Activated CD8-positive, alpha-beta T cell treated with anti-CD3 and anti-CD28 coated beads, Interleukin-2, amount 10 ng/mL, durations not matched to agents 7 days and 5 days (primary cell): ENCODE results near the gene ABL2. TPM values are rescaled to one million over a fixed set of nuclear protein-coding genes. Genes with fewer than 3 reads are reported as not detected.

Experiments used
- ATAC-seq: fragments of 150-1000 bp; cut with Tn5 transposase; one replicate; pipeline ENCODE4 v1.10.0; 2021; ENCODE audit warnings: moderate library complexity
- CTCF ChIA-PET: fragments of 350-600 bp; sonication (Branson Sonifier 250); formaldehyde crosslinking; loops from one replicate; lab custom pipeline; 2021; ENCODE audit warnings: antibody characterized with exemption; lab: Charles Lee
- POLR2A ChIA-PET: fragments of 350-600 bp; sonication (Branson Sonifier 250); formaldehyde crosslinking; loops from one replicate; lab custom pipeline; 2021; ENCODE audit warnings: antibody characterized with exemption; lab: Charles Lee
- DNase-seq: peaks from one replicate; pipeline ENCODE4 v3.0.0-alpha.2; 2020
- H3K27ac Mint-ChIP-seq: one replicate; pipeline ENCODE4 v1.8.0; 2021; ENCODE audit warnings: mild to moderate bottlenecking, mixed read lengths
- H3K27me3 Mint-ChIP-seq: one replicate; pipeline ENCODE4 v1.8.0; 2021; ENCODE audit warnings: low read depth, mixed read lengths
- H3K36me3 Mint-ChIP-seq: one replicate; pipeline ENCODE4 v1.8.0; 2021; ENCODE audit warnings: low read depth, mixed read lengths
- H3K4me1 Mint-ChIP-seq: one replicate; pipeline ENCODE4 v1.8.0; 2021; ENCODE audit warnings: low read depth, mixed read lengths
- H3K4me3 Mint-ChIP-seq: one replicate; pipeline ENCODE4 v1.8.0; 2021; ENCODE audit warnings: mild to moderate bottlenecking, mixed read lengths
- H3K9me3 Mint-ChIP-seq: one replicate; pipeline ENCODE4 v1.8.0; 2022; ENCODE audit warnings: mixed read lengths; ENCODE audit not compliant: insufficient read depth
- total RNA-seq, 2 experiments: library from RNA; stranded (reverse); gene quantifications; one replicate each; pipeline ENCODE4 v1.2.3, GENCODE V29; 2021

ABL2 gene
- total RNA-seq, 2 experiments from 2014 or later, result 6.3 to 7.5 TPM

DNA sequence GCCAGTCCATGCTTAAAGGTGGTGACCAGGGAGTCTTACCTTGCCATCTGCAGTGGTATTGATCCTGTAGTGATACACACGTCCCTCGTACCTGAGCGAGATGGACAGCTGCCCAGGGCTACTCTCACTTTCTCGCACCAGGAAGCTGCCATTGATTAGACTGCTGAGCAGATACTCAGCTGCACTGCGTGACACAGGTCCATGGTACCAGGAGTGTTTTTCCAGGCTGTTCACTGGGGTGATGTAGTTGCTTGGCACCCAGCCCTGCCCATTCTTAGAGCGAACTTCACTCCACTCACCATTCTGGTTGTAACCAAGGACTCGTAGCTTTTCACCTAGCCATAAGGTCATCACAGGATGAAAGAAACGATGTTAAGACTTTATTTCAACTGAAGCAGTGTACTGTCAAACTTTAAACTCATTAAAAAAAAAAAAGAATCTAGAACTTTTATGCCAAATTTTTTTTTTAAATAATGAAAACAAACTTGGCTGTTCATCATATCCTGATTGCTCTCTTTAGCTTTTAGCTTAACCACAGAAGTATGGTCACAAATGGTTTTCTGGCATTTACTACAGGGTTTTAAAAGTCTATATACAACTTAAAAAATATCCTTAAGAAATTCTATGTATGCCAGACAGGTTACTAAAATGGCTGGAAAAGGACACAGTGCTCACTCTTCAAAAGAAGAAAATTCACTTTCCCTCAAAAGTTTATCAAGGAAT is 103.0 kb downstream of the ABL2 start:
- CTCF ChIA-PET, result interaction anchor here (0.9 to 1.5 kb wide), 5 partner anchors 12 to 688 kb away, joined by 3 to 5 read pairs (median 3); no protein-coding TSS in a partner anchor
- POLR2A ChIA-PET, result interaction anchor here (0.7 kb wide), 1 partner anchor 49 kb away, joined by 3 read pairs; no protein-coding TSS in a partner anchor

DNA sequence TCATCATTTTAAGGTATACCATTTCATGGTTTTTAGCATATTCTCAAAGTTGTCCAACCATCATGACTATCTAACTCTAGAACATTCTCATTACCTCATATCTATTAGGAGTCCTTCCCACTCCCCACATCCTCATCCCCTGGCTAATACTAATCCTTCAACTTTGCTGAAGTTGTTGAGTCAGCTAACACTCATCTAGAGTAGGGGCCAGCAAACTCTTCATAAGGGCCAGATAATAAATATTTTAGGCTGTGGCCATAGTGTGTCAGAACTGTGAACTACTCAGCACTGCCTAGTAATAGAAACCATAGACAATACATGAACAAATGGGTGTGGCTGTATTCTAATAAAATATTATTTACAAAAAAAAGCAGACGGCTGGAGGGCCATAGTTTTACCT is 104.6 kb downstream of the ABL2 start:
- CTCF ChIA-PET, result interaction anchor here (1.7 kb wide), 1 partner anchor 246 kb away, joined by 4 read pairs; no protein-coding TSS in a partner anchor
- H3K4me1 Mint-ChIP-seq, result peaks cover 15% of the 10 kb centered on the region
- peaks cover 3% of the 10 kb centered on the region for H3K36me3 Mint-ChIP-seq

More for the DNA sequence above, 103.0 kb downstream of the ABL2 start:
- ATAC-seq (no peak), DNase-seq (no peak)
- H3K36me3 Mint-ChIP-seq, result peaks cover 8% of the 10 kb centered on the region
- no peaks in the 10 kb centered on the region for H3K9me3 Mint-ChIP-seq
- no peak overlapping the region for H3K4me3 Mint-ChIP-seq
- H3K27ac Mint-ChIP-seq, result no peak overlapping the region
- H3K27me3 Mint-ChIP-seq, result no peaks in the 10 kb centered on the region
- H3K4me1 Mint-ChIP-seq, result peaks cover 22% of the 10 kb centered on the region

DNA sequence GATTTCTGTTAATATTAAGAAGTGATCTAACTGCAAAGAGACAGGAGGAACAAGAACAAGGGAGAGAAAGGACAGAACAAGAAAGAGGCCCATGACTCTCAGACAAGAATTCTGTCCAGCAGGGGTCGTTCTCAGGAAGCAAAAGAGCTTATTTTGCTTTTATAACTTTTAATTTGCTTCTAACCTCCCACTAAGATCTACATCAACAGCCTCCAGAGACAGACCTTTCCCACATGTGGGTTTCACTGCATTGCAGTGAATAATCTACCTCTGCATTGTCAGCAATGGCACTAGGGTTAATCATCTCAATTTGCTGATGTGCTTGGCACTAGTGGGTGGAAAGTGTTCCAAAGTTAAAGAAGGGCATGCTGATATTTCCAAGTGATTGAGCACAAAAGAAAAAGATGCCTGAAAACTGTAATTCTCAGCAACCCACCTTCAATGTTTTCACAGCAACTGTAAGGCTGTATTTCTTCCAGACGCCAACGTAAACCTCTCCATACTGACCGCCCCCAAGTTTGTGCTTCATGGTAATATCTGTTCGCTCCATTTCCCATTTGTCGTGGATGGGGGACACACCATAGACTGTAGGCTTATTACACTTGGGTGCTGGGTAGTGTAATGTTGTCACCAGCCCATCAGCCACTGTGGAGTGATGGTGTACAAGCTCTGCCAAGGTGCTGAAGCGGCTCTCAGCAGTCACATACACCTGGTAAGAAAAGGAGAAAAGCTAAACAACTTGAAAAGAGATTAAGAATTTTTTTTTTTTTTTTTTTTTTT is 108.1 kb downstream of the ABL2 start:
- Mint-ChIP-seq H3K27me3 (no peaks in the 10 kb centered on the region), H3K4me3 (no peak overlapping the region), H3K36me3 (peaks cover 17% of the 10 kb centered on the region), H3K4me1 (peaks cover 2% of the 10 kb centered on the region), H3K9me3 (no peaks in the 10 kb centered on the region), H3K27ac (no peak overlapping the region)
- CTCF ChIA-PET, result interaction anchor here (0.5 to 3.0 kb wide), 26 partner anchors 8 to 254 kb away, joined by 3 to 26 read pairs (median 4); partner anchors contain the start of genes AXDND1, SOAT1 and TOR3A
- POLR2A ChIA-PET, result interaction anchor here (0.6 kb wide), 1 partner anchor 9 kb away, joined by 3 read pairs; no protein-coding TSS in a partner anchor
- DNase-seq, result peak; percentile 59
- peak; percentile 47 for ATAC-seq

More for the DNA sequence above, 104.6 kb downstream of the ABL2 start:
- POLR2A ChIA-PET, result no interaction called here
- H3K4me3 Mint-ChIP-seq, result no peak overlapping the region
- H3K9me3 Mint-ChIP-seq, result no peaks in the 10 kb centered on the region
- DNase-seq, result no peak
- H3K27ac Mint-ChIP-seq, result no peak overlapping the region
- H3K27me3 Mint-ChIP-seq, result no peaks in the 10 kb centered on the region
- ATAC-seq, result no peak

DNA sequence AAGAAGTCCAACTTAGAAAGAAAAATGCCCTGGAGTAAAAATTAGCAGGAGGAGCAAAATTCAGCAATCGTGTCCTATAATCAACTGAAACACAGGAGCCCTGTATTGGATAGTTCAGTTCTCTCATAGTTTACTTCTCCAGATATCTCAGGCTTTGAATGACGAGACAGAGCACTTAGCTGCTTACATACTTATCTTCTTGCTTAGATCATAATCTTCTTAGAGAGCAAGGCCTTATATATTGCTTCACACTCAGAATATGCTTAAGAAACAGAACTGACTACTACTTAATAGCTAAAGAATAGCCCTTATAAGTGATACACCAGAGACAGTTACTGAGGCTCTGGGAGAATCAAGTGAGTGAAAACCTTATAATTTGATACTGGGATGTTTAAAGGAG is 108.7 kb downstream of the ABL2 start:
- POLR2A ChIA-PET, result interaction anchor here (0.8 kb wide), 1 partner anchor 38 kb away, joined by 3 read pairs; no protein-coding TSS in a partner anchor
- DNase-seq (no peak), ATAC-seq (no peak)
- Mint-ChIP-seq H3K27ac (no peak overlapping the region), H3K4me1 (peaks cover 2% of the 10 kb centered on the region), H3K27me3 (no peaks in the 10 kb centered on the region), H3K9me3 (no peaks in the 10 kb centered on the region), H3K36me3 (peaks cover 17% of the 10 kb centered on the region), H3K4me3 (no peak overlapping the region)
- CTCF ChIA-PET, result interaction anchor here (0.7 to 3.0 kb wide), 28 partner anchors 8 to 327 kb away, joined by 3 to 26 read pairs (median 4); partner anchors contain the start of genes AXDND1, SOAT1 and TOR3A

DNA sequence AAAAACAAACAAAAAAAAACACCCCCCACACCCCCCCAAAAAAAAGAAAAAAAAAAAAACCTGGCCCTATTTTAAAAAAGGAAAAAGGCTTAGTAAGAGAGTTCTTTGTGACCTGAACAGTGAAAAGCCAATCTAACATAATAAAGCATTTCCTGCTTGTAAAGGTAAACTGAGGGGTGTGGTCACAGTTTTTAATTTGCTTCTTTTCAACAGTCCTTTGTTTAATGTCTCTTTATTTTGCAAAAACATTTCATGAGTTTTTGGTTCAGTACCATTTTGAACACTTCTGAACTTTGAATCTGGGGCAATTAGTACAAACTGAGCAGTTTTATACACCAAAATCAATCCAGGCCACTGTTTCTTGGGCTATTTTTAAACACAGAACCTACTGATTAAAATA is 110.0 kb downstream of the ABL2 start:
- no peak for DNase-seq
- ChIA-PET CTCF (interaction anchor here (1.3 to 3.0 kb wide), 6 partner anchors 10 to 328 kb away, joined by 3 to 26 read pairs (median 11); partner anchors contain the start of genes AXDND1, SOAT1 and TOR3A), POLR2A (no interaction called here)
- Mint-ChIP-seq H3K27me3 (no peaks in the 10 kb centered on the region), H3K9me3 (no peaks in the 10 kb centered on the region), H3K4me3 (no peak overlapping the region), H3K4me1 (peaks cover 2% of the 10 kb centered on the region), H3K27ac (no peak overlapping the region), H3K36me3 (peaks cover 17% of the 10 kb centered on the region)
- ATAC-seq, result no peak

DNA sequence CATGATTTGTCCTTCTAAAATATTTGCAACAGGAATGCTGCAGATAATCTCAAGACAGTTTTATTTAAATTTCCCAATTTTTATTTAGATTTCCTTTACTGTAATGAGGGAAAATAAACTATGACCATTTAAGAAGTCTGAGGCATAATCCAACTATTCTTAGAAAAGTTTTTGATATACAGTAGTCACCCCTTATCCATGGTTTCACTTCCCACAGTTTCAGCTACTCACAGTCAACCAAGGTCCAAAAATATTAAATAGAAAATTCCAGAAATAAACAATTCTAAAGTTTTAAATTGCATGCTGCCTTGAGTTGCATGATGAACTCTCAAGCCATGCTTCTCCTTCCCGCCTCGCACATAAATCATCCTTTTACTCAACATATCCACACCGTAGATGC is 114.3 kb downstream of the ABL2 start:
- ChIA-PET CTCF (interaction anchor here (1.0 to 1.4 kb wide), 2 partner anchors 11 to 78 kb away, joined by 3 read pairs; no protein-coding TSS in a partner anchor), POLR2A (interaction anchor here (0.6 kb wide), 1 partner anchor 236 kb away, joined by 3 read pairs; no protein-coding TSS in a partner anchor)
- ATAC-seq (no peak), DNase-seq (no peak)
- Mint-ChIP-seq H3K9me3 (no peaks in the 10 kb centered on the region), H3K27me3 (no peaks in the 10 kb centered on the region), H3K36me3 (peaks cover 16% of the 10 kb centered on the region), H3K4me3 (no peak overlapping the region), H3K4me1 (peaks cover 2% of the 10 kb centered on the region), H3K27ac (no peak overlapping the region)

DNA sequence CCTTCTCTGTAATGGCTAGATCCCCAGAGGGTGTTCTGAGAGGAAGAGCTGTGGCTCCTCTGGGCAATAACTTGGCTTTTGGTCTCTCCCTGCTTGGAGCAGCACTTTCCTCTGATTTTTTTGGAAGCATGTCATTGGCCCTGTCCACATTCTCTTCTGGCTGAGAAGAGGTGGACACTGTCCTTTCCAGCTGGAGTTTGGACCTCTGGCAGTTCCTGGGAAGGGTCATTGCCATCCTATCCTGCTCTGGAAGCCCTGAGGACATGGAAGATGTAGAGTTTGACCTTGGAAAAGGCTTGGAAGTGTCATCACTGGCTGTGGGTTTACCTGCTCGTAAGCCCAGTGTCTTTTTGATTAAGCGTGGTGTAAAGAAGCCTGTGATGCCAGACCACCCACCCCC is 120.8 kb downstream of the ABL2 start:
- peaks cover 5% of the 10 kb centered on the region for H3K36me3 Mint-ChIP-seq
- no peaks in the 10 kb centered on the region for H3K9me3 Mint-ChIP-seq
- CTCF ChIA-PET, result no interaction called here
- no peak for ATAC-seq
- POLR2A ChIA-PET, result no interaction called here
- H3K27ac Mint-ChIP-seq, result no peak overlapping the region
- no peak for DNase-seq
- H3K4me3 Mint-ChIP-seq, result no peak overlapping the region
- H3K27me3 Mint-ChIP-seq, result no peaks in the 10 kb centered on the region
- H3K4me1 Mint-ChIP-seq, result no peaks in the 10 kb centered on the region

DNA sequence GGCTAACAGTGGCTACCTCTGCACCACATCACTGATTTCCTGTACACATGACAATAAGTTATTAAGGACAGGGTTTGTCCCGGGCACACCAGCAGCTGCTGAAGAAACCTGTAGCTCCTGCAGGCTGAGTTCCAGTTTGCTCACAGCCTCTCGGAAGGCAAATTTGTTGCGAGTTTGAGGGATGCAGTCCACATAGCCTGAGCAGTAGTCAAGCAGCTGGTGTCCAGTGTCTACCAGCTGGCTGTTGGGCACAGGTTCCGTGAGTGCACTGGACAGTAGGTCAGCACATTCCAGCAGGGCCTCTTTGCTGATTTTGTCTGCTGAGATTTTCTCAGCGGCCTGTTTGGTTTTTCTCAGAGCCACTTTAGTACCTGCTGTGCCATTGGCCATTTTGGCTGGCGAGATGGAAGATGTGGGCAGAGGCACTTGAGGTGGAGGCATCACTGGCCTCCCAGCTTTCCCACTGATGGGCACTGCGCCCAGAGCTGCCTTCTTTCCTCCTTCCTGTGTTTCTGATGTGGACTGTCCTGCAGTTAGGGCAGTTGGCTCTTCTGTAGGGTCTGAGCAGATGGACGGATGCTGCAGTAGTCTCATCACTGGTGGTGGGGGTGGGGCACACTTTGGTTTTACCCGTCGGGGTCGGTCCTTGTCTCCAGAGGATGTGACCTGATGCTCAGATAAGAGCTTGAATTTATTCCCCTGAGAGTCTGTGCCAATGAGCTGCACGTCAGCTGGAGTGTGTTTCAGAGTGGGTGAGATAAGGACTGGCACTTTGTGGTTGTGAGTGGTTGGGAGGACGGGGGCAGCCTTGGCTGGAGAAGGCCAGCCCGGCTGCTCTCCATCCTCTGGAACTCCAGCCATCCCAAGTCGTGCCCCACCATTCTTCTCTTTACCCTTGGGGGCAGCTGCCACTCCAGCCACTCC is 121.5 kb downstream of the ABL2 start:
- H3K4me1 Mint-ChIP-seq, result no peaks in the 10 kb centered on the region
- no peaks in the 10 kb centered on the region for H3K9me3 Mint-ChIP-seq
- peaks cover 5% of the 10 kb centered on the region for H3K36me3 Mint-ChIP-seq
- ChIA-PET CTCF (no interaction called here), POLR2A (no interaction called here)
- no peak for DNase-seq
- ATAC-seq, result no peak
- no peak overlapping the region for H3K27ac Mint-ChIP-seq
- H3K27me3 Mint-ChIP-seq, result no peaks in the 10 kb centered on the region
- H3K4me3 Mint-ChIP-seq, result no peak overlapping the region

DNA sequence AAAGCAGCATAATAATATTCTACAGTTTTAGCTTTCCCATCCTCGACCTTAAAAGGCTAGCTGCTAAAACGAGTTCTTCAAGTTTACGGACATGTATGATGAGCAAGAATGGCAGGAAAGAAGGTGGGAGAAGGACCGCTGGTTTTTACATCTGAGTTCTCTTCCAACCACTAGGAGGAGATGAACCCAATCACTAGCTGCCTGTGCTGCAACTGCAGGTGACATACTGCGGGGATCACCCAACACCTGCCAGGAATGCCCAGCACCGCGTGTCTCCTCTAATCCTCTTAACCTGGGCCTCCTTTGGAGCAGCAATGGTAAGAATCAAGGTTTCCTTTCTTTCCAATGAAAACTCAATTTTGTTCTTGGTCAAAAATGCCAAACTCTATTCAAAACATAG is 124.1 kb downstream of the ABL2 start:
- Mint-ChIP-seq H3K27me3 (no peaks in the 10 kb centered on the region), H3K4me3 (no peak overlapping the region), H3K9me3 (no peaks in the 10 kb centered on the region), H3K36me3 (peaks cover 5% of the 10 kb centered on the region), H3K4me1 (no peaks in the 10 kb centered on the region), H3K27ac (no peak overlapping the region)
- ATAC-seq, result no peak
- POLR2A ChIA-PET, result interaction anchor here (0.9 kb wide), 1 partner anchor 188 kb away, joined by 3 read pairs; the partner anchor contains the start of gene SOAT1
- CTCF ChIA-PET, result interaction anchor here (1.0 to 1.8 kb wide), 6 partner anchors 13 to 265 kb away, joined by 3 to 6 read pairs (median 4); partner anchors contain the start of gene TOR3A
- no peak for DNase-seq

DNA sequence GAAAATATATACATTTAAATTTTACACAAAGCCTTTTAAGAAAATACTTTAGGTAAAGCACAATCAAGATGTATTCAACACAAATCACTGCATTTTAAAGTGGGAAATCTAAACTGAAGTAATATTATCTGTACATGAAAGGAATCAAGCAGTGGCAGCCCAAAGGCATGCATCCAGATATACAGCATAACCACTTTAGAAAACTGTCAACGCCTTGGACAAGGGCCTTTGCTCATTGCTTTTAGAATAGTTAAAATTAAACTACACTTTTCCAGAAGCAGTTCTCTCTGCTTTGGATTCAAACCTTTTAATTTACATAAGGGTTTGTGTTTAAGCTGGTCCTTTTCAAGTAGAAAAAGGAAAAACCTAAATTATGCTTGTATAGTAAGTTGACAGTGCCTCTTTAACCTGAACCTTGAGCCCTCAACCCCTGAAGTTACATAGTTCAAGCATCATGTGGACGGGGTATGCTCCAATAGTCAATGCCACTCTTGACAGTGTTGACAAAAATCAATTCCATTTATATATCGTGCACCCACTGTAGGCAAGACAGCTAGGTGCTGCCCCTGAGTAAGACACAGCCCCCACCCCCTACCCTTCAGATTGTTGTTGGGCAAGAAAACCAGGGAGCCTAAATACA is 124.7 kb downstream of the ABL2 start:
- CTCF ChIA-PET, result interaction anchor here (1.0 to 1.8 kb wide), 3 partner anchors 12 to 266 kb away, joined by 3 to 6 read pairs (median 4); no protein-coding TSS in a partner anchor
- POLR2A ChIA-PET, result no interaction called here
- no peaks in the 10 kb centered on the region for H3K4me1 Mint-ChIP-seq
- no peaks in the 10 kb centered on the region for H3K9me3 Mint-ChIP-seq
- H3K27ac Mint-ChIP-seq, result no peak overlapping the region
- H3K27me3 Mint-ChIP-seq, result no peaks in the 10 kb centered on the region
- H3K4me3 Mint-ChIP-seq, result no peak overlapping the region
- ATAC-seq, result no peak
- DNase-seq, result no peak
- peaks cover 3% of the 10 kb centered on the region for H3K36me3 Mint-ChIP-seq
